GM21786 (cell line): Measurements from ENCODE around the gene DPT.

Experiments used
- ATAC-seq: cut with Tn5 transposase; IDR thresholded peaks from one replicate; pipeline ENCODE4 v1.9.1; 2021; ENCODE audit not compliant: unreplicated experiment

The DPT gene

GRCh38 chr1:168671782-168672181 lies 57.2 kb downstream of the DPT start:
- ATAC-seq: no peak

- no peak for ATAC-seq
These were observed 63.0 kb downstream of the DPT start for GRCh38 chr1:168665975-168666374.

- no peak for ATAC-seq
These were observed 64.8 kb downstream of the DPT start for GRCh38 chr1:168664069-168664834.

- ATAC-seq: no peak
These were observed 72.5 kb downstream of the DPT start for GRCh38 chr1:168656485-168656884.

GRCh38 chr1:168654198-168654915 lies 74.6 kb downstream of the DPT start:
- ATAC-seq: no peak

GRCh38 chr1:168653567-168653966 lies 75.4 kb downstream of the DPT start:
- ATAC-seq: no peak

- no peak for ATAC-seq
These were observed 83.3 kb downstream of the DPT start for GRCh38 chr1:168645721-168646120.
